ENCODE data around the gene LY6G6C.

The LY6G6C gene

DNA sequence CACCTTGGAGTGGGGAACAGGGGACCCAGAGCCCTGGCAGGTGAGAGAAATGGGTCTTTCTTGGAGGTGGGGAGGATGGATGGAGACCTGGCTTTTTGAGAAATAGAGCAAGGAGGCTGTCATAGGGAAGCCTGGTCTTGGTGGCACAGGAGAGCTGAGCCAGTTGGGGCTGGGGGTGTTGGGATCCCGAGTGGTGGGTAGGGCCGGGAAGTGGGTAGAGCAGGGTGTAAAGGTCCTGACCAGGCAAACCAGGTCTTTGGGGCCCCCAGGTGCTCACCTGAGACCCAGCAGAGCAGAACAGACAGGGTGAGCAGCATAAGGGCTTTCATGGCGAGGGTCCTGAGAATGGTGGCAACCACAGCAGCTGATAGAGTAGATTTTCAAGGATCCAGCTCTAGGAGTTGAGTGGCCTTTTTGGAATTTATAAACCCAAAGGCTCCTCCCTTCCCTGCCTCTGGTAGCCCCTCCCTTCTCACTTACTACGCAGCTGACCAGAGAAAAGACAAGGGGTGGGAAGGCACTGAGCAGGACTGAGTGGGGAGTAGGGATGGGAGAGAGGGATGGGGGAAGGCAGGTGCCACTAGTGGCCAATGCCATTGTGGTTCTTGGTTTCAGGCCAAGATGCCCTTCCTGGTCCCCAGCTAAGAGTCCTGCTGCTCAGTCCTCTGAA lies at the start of gene LY6G6C:
Gene LY6G6C (minus strand): TSS at position 396 of the 670 bp plus-strand sequence. CDS start 67 bp downstream, at position 329.
- ChIA-PET CTCF (interaction anchor here (0.8 kb wide), 1 partner anchor 41 kb away, joined by 4 read pairs; the partner anchor contains the start of gene LY6G5C), POLR2A (interaction anchor here (1.1 kb wide), 1 partner anchor 106 kb away, joined by 4 read pairs; the partner anchor contains the start of gene HSPA1B)
- Histone ChIP-seq H3K27ac (ENCODE audit: extremely low read depth, low read depth, low read length) (no peak within 1 kb of the TSS), H3K4me3 (ENCODE audit: low read depth, low read length) (no peak within 1 kb of the TSS), H3K36me3 (ENCODE audit: control insufficient read depth in 2 of 2, insufficient read depth in 1 of 2, low read length in 2 of 2) (peaks cover 0 to 4% of the 10 kb centered on the region in 2 experiments; a peak in 1 of 3 replicates), H3K9me3 (ENCODE audit: control insufficient read depth, insufficient read depth, low read depth, low read length) (no peaks in the 10 kb centered on the region), H3K4me1 (ENCODE audit: control insufficient read depth, insufficient read depth, low read length) (no peaks in the 10 kb centered on the region)
- TF ChIP-seq ZBTB8A (tag by site-specific recombination; IDR thresholded peaks at IDR 0.05) (no peak), ZFHX2 (tag by site-specific recombination; conservative IDR thresholded peaks at IDR 0.05) (no peak), EGR2 (tag by site-specific recombination; IDR thresholded peaks at IDR 0.05; ENCODE audit: low read depth) (no peak), ZNF776 (tag by site-specific recombination; IDR thresholded peaks at IDR 0.05; ENCODE audit: borderline replicate concordance) (no peak), PATZ1 (tag by site-specific recombination; IDR thresholded peaks at IDR 0.05) (no peak), ZNF654 (tag by site-specific recombination; IDR thresholded peaks at IDR 0.05; ENCODE audit: low read depth) (no peak), ZNF302 (tag by site-specific recombination; IDR thresholded peaks at IDR 0.05; ENCODE audit: low read depth) (no peak), ZNF530 (tag by site-specific recombination; IDR thresholded peaks at IDR 0.05; ENCODE audit: low read depth) (no peak), ZNF211 (tag by site-specific recombination; IDR thresholded peaks at IDR 0.05; ENCODE audit: low read depth) (no peak), ZBTB1 (tag by site-specific recombination; IDR thresholded peaks at IDR 0.05) (no peak), BCL11B (tag by site-specific recombination; IDR thresholded peaks at IDR 0.05; ENCODE audit: low read depth) (no peak), TRIM28 (IDR thresholded peaks at IDR 0.05; ENCODE audit: borderline replicate concordance, low read length) (no peak), ZNF830 (tag by site-specific recombination; IDR thresholded peaks at IDR 0.05; ENCODE audit: low read depth) (no peak), KLF10 (tag by site-specific recombination; IDR thresholded peaks at IDR 0.05) (no peak)
- TF ChIP-seq, protein P1, sequence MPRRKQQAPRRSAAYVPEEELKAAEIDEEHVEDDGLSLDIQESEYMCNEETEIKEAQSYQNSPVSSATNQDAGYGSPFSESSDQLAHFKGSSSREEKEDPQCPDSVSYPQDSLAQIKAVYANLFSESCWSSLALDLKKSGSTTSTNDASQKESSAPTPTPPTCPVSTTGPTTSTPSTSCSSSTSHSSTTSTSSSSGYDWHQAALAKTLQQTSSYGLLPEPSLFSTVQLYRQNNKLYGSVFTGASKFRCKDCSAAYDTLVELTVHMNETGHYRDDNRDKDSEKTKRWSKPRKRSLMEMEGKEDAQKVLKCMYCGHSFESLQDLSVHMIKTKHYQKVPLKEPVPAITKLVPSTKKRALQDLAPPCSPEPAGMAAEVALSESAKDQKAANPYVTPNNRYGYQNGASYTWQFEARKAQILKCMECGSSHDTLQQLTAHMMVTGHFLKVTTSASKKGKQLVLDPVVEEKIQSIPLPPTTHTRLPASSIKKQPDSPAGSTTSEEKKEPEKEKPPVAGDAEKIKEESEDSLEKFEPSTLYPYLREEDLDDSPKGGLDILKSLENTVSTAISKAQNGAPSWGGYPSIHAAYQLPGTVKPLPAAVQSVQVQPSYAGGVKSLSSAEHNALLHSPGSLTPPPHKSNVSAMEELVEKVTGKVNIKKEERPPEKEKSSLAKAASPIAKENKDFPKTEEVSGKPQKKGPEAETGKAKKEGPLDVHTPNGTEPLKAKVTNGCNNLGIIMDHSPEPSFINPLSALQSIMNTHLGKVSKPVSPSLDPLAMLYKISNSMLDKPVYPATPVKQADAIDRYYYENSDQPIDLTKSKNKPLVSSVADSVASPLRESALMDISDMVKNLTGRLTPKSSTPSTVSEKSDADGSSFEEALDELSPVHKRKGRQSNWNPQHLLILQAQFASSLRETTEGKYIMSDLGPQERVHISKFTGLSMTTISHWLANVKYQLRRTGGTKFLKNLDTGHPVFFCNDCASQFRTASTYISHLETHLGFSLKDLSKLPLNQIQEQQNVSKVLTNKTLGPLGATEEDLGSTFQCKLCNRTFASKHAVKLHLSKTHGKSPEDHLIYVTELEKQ (tag by site-specific recombination; IDR thresholded peaks at IDR 0.05; ENCODE audit: borderline replicate concordance) = no peak
- TF ChIP-seq, protein P2, sequence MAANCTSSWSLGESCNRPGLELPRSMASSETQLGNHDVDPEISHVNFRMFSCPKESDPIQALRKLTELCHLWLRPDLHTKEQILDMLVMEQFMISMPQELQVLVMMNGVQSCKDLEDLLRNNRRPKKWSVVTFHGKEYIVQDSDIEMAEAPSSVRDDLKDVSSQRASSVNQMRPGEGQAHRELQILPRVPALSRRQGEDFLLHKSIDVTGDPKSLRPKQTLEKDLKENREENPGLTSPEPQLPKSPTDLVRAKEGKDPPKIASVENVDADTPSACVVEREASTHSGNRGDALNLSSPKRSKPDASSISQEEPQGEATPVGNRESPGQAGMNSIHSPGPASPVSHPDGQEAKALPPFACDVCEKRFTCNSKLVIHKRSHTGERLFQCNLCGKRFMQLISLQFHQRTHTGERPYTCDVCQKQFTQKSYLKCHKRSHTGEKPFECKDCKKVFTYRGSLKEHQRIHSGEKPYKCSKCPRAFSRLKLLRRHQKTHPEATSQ (tag by site-specific recombination; IDR thresholded peaks at IDR 0.05) = no peak
- TF ChIP-seq, protein P3, sequence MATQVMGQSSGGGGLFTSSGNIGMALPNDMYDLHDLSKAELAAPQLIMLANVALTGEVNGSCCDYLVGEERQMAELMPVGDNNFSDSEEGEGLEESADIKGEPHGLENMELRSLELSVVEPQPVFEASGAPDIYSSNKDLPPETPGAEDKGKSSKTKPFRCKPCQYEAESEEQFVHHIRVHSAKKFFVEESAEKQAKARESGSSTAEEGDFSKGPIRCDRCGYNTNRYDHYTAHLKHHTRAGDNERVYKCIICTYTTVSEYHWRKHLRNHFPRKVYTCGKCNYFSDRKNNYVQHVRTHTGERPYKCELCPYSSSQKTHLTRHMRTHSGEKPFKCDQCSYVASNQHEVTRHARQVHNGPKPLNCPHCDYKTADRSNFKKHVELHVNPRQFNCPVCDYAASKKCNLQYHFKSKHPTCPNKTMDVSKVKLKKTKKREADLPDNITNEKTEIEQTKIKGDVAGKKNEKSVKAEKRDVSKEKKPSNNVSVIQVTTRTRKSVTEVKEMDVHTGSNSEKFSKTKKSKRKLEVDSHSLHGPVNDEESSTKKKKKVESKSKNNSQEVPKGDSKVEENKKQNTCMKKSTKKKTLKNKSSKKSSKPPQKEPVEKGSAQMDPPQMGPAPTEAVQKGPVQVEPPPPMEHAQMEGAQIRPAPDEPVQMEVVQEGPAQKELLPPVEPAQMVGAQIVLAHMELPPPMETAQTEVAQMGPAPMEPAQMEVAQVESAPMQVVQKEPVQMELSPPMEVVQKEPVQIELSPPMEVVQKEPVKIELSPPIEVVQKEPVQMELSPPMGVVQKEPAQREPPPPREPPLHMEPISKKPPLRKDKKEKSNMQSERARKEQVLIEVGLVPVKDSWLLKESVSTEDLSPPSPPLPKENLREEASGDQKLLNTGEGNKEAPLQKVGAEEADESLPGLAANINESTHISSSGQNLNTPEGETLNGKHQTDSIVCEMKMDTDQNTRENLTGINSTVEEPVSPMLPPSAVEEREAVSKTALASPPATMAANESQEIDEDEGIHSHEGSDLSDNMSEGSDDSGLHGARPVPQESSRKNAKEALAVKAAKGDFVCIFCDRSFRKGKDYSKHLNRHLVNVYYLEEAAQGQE (tag by site-specific recombination; IDR thresholded peaks at IDR 0.05) = no peak
